ENCODE measurements around the gene PTGDS. TPM values are rescaled to one million over a fixed set of nuclear protein-coding genes. Genes with fewer than 3 reads are reported as not detected.

PTGDS gene
- total and polyA plus RNA-seq, 2 donors (not counting 1 experiment from before 2014, with no cell fraction given): 0.13 TPM; not detected in 1

GRCh38 chr9:137011907-137012675, 34.8 kb downstream of the PTGDS start:
- H3K27me3 Mint-ChIP-seq: no peaks in the 10 kb centered on the region
- Histone ChIP-seq H4K20me1 (ENCODE audit: control insufficient read depth, insufficient read depth, low read length, poor library complexity, severe bottlenecking) (no peaks in the 10 kb centered on the region), H2AFZ (ENCODE audit: insufficient read depth, low read depth, low read length, poor library complexity, severe bottlenecking) (no peak overlapping the region), H3K4me3 (ENCODE audit: control extremely low read depth in 1 of 5, extremely low read depth in 1 of 5, insufficient read depth in 1 of 5, low read depth in 2 of 5, low read length in 4 of 5) (no peak overlapping the region), H3K9ac (ENCODE audit: low read length) (no peak overlapping the region), H3K27me3 (replicated peaks in 1 of 4; ENCODE audit: control extremely low read depth in 1 of 4, control insufficient read depth in 3 of 4, insufficient read depth in 4 of 4, low read length in 3 of 4) (no peaks in the 10 kb centered on the region), H3K4me1 (ENCODE audit: control insufficient read depth in 2 of 2, insufficient read depth in 2 of 2, low read length in 2 of 2) (no peaks in the 10 kb centered on the region), H3K79me2 (ENCODE audit: control insufficient read depth, insufficient read depth, low read length) (no peaks in the 10 kb centered on the region), H3K27ac (ENCODE audit: low read length in 2 of 2) (no peak overlapping the region), H3K36me3 (replicated peaks in 1 of 2; ENCODE audit: control extremely low read depth in 1 of 2, control insufficient read depth in 1 of 2, extremely low read depth in 1 of 2, insufficient read depth in 2 of 2, low read length in 1 of 2) (peaks cover 1 to 5% of the 10 kb centered on the region in 2 experiments), H3K9me3 (ENCODE audit: control extremely low read depth in 1 of 3, control insufficient read depth in 2 of 3, insufficient read depth in 1 of 3, low read length in 2 of 3) (no peaks in the 10 kb centered on the region), H3K4me2 (replicated peaks; ENCODE audit: low read depth, low read length, poor library complexity, severe bottlenecking) (no peak overlapping the region)
- intact Hi-C loops (cut with micrococcal nuclease): no loop called here
- CTCF ChIA-PET: no interaction called here
- no peak for DNase-seq
- no peaks in the 10 kb centered on the region for H3K9me3 Mint-ChIP-seq (ENCODE audit: insufficient read depth)
- 93% methylated on average over 37 of the region's 39 CpGs for WGBS (ENCODE audit: insufficient coverage)
- TF ChIP-seq EZH2 (IDR thresholded peaks at IDR 0.05; ENCODE audit: borderline replicate concordance, insufficient read depth, low read depth, low read length, poor library complexity, severe bottlenecking) (no peak), CTCF (IDR thresholded peaks at IDR 0.05) (no peak)
- POLR2A ChIA-PET: interaction anchor here (0.6 to 0.9 kb wide), 2 partner anchors 17 to 249 kb away, joined by 3 to 10 read pairs; no protein-coding TSS in a partner anchor
- H3K27ac Mint-ChIP-seq: no peak overlapping the region
- no peaks in the 10 kb centered on the region for H3K4me1 Mint-ChIP-seq
- ATAC-seq (ENCODE audit: low read depth): no peak
- H3K4me3 Mint-ChIP-seq: no peak overlapping the region

Data from B cell (primary cell).